Stimulated activated CD4-positive, alpha-beta T cell treated with anti-CD3 and anti-CD28 coated beads, Interleukin-4, amount 100 ng/mL, for 24 hours (primary cell): Measurements from ENCODE around the gene YY1.

ENCODE experiments used
- DNase-seq: peaks from one replicate; pipeline ENCODE4 v3.0.0-alpha.2; 2020

The YY1 gene

GRCh38 chr14:100317912-100318808, 79.2 kb downstream of the YY1 start:
- DNase-seq = peak; percentile 64

- no peak for DNase-seq
These were observed 81.4 kb downstream of the YY1 start for GRCh38 chr14:100320157-100320856.

GRCh38 chr14:100321473-100322137, 82.7 kb downstream of the YY1 start:
- DNase-seq = no peak

- no peak for DNase-seq
These were observed 83.4 kb downstream of the YY1 start for GRCh38 chr14:100322138-100322957.

- DNase-seq = no peak
These were observed 84.4 kb downstream of the YY1 start, which contains the start of gene SLC25A47 for GRCh38 chr14:100323121-100323941. TSS of gene SLC25A47 (plus strand) at chr14:100323339. CDS start at chr14:100323415, 76 bp downstream.

- no peak for DNase-seq
These were observed 85.0 kb downstream of the YY1 start for GRCh38 chr14:100323942-100324307.

- DNase-seq = no peak
These were observed 86.3 kb downstream of the YY1 start for GRCh38 chr14:100325231-100325632.

- no peak for DNase-seq
These were observed 87.0 kb downstream of the YY1 start for GRCh38 chr14:100325958-100326357.

- no peak for DNase-seq
These were observed 88.2 kb downstream of the YY1 start for GRCh38 chr14:100327128-100327527.

- no peak for DNase-seq
These were observed 89.7 kb downstream of the YY1 start for GRCh38 chr14:100328495-100329163.

GRCh38 chr14:100329233-100330006, 90.5 kb downstream of the YY1 start:
- DNase-seq = no peak

GRCh38 chr14:100330007-100330344, 91.0 kb downstream of the YY1 start:
- no peak for DNase-seq

- DNase-seq = no peak
These were observed 91.5 kb downstream of the YY1 start for GRCh38 chr14:100330388-100330931.

- DNase-seq = no peak
These were observed 93.2 kb downstream of the YY1 start for GRCh38 chr14:100332071-100332639.
